GM18870 (cell line): ENCODE results near the gene PDZRN3.
A peak's percentile ranks its signal among the peaks of the same experiment; 100 is the strongest.
"Not testable (repeated sequence)": the region's sequence is repeated elsewhere in the genome, so short reads cannot be mapped to it uniquely, and the experiment has no call there.

ENCODE experiments used
- ATAC-seq: cut with Tn5 transposase; IDR thresholded peaks from one replicate; pipeline ENCODE4 v1.9.1; 2021; ENCODE audit warnings: moderate library complexity; ENCODE audit not compliant: unreplicated experiment

PDZRN3 gene

GRCh38 chr3:73467211-73467610 is 157.5 kb downstream of the PDZRN3 start:
- ATAC-seq, result no peak

DNA sequence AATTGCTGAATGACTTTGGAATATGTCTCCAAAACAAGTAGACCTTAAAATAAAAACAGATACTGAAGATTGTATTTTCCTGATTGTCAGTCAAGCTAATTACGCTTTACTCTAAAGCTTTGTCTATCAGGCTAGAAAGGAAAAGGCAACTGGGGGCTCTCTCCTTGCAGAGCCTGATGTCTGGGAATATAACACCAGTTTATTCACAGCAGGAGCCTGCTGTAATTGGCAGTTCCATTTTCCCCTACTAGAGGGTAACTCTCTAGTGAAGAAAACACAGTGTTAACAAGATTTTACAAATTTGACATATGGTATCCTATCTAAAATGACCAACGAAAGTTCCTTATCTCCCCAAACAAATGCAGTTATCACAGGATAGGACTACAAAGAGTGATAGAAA is 158.8 kb downstream of the PDZRN3 start:
- no peak for ATAC-seq

GRCh38 chr3:73464126-73464525 is 160.6 kb downstream of the PDZRN3 start:
- ATAC-seq, result not testable (repeated sequence)

DNA sequence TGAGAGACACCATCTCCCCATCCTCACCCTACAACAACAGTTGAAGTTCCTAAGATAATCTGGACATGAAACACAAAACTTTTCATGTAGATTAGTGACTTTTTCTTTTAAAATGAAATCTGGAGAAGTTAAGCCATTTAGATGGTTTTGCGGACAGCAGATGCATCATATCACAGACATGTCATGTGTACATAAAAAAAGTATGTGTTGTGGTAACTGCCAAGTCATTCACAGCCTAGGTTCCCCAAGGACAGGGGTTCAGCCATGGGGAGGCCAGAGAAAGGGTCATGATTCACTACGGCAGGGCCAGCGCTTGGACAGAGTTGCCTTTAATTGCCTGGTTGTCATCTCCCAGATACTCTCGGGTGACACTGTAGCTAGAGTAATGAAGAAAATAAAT is 163.2 kb downstream of the PDZRN3 start:
- no peak for ATAC-seq

GRCh38 chr3:73459711-73460110 is 165.0 kb downstream of the PDZRN3 start:
- ATAC-seq, result no peak

- no peak for ATAC-seq
Observed at GRCh38 chr3:73453666-73454065, 171.1 kb downstream of the PDZRN3 start.

- ATAC-seq, result no peak
Observed at GRCh38 chr3:73452729-73453128, 172.0 kb downstream of the PDZRN3 start.

DNA sequence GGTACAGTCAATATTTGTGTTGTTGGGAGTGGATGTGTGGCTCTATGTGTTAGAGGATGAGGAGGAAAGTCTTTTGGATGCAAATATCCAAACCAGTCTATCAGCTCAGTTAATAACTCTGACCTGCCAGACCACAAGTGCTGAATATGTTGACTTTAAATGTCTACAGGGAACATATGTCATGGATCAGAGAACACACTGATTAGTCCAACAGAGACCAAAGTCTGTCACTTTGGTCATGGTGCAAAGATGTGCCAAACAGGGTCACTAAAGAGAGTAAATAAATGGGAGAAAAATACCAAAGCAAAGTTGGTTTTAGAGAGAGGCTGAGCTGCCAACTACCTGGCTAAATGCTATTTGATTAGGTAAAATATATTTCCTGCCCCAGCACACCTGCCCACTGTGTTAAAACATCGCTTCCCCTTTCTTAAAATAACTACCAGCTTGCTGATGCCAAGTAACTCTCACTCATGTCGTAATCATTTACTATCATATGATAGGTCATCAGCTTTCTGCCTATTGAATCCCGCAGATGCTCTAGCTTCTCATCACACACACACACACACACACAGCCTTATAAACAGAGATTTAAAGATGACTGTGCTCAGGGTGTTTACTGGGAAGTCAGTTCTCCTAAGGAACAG is 173.3 kb downstream of the PDZRN3 start:
- ATAC-seq, result peak; percentile 32

GRCh38 chr3:73449774-73450173 is 175.0 kb downstream of the PDZRN3 start:
- peak; percentile 45 for ATAC-seq

DNA sequence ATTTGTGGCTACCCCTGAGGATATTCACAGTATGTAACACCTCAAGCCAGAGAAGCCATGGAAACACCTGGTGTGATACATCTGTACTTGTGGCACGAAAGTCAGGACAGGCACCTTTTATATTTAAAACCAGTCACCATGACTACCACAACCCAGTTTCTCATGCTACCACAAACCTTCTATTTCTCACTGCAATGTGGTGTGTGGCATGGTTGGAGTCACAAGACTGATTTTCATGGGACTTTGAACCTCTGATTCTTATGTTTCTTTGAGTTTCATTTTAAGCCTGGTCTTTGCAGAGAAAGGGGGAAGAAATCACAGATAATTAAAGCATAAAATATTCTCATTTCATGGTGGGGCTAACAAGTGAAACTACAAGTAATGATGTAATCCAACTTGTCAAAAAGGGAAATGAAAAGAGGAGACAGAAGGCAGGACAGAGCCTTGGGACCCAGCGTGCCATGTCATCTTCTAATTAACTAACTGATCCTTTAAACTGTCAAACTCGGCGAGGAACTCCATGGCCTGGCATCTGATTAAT is 175.9 kb downstream of the PDZRN3 start:
- ATAC-seq, result peak; percentile 93

- no peak for ATAC-seq
Observed at GRCh38 chr3:73448041-73448440, 176.7 kb downstream of the PDZRN3 start.

DNA sequence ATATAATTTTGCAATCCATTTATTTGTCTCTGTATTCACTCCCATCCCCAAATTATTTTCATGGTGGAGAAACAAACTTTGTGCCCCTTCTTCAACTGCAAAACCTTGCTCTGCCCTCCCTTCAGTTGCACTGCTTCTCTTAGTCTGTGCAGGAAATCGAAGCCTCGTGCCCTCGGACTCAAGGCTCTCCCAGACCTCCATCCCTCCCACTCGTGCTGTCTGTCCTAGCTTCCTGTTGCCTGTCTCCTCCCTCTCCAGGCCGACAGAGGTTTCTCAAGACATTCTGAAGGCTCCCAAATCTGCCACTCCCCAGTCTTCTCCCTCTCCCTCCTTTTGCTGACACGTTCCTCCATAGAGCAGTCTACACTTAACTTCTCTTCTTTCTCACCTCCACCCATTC is 177.6 kb downstream of the PDZRN3 start:
- ATAC-seq, result no peak

- no peak for ATAC-seq
Observed at GRCh38 chr3:73446467-73447110, 178.2 kb downstream of the PDZRN3 start.

DNA sequence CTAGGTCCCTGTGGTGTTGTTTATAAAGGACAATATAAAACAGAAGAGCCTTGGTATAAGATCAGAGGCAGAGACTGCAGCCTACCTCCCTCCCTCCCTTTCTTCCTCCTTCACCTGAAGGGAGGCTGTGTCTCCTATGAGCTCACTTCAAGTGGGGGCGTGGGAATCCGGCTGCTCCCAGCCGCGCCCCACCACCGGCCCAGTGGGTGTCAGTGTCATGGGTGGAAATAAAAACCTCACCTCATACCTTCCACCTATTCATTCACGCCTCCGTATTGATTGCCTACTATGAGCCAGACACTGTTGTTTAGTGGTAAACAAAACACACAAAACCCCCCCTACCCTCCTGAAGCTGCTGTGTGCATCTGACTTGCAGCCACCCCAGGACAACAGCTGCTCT is 181.9 kb downstream of the PDZRN3 start:
- no peak for ATAC-seq

GRCh38 chr3:73442152-73442551 is 182.6 kb downstream of the PDZRN3 start:
- ATAC-seq, result no peak

GRCh38 chr3:73437828-73438227 is 186.9 kb downstream of the PDZRN3 start:
- ATAC-seq, result no peak

DNA sequence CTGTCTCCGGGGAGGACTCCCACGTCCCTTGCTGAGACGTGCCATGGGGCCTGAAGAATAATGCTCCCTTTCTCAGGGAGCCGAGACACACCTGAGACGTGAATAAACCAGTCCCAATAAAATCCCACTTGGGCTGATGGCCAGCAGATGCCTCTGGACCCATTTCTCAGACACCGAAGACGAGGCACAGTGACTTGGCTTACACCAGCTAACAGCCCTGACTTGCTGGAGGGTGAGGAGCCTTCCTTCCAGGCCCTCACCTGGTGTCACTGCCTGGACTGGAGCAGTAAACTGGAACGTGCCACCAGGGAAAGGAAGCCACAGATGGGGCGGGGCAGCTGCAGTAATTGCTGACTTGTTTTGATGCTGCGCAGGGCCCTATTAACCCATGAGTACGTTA is 189.7 kb downstream of the PDZRN3 start:
- no peak for ATAC-seq

DNA sequence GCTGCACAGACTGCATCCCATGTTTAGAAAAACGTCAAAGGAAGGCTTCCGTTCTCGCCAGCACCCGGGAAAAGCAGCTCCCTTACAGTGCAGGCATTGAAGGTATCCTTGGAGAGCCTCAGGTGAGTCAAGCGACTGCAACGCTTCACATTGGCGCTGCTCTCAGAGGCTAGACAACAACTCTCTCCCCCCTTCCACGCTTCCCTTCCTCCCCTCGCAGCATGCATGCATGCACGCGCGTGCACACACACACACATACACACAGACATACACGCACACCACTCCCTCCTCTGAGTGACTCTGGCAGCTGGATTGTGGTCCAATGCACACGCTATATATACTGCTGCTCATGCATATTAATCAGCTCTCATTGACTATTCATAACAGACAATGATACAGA is 191.1 kb downstream of the PDZRN3 start:
- no peak for ATAC-seq

- no peak for ATAC-seq
Observed at GRCh38 chr3:73433079-73433478, 191.7 kb downstream of the PDZRN3 start.

- no peak for ATAC-seq
Observed at GRCh38 chr3:73432706-73433032, 192.1 kb downstream of the PDZRN3 start.

DNA sequence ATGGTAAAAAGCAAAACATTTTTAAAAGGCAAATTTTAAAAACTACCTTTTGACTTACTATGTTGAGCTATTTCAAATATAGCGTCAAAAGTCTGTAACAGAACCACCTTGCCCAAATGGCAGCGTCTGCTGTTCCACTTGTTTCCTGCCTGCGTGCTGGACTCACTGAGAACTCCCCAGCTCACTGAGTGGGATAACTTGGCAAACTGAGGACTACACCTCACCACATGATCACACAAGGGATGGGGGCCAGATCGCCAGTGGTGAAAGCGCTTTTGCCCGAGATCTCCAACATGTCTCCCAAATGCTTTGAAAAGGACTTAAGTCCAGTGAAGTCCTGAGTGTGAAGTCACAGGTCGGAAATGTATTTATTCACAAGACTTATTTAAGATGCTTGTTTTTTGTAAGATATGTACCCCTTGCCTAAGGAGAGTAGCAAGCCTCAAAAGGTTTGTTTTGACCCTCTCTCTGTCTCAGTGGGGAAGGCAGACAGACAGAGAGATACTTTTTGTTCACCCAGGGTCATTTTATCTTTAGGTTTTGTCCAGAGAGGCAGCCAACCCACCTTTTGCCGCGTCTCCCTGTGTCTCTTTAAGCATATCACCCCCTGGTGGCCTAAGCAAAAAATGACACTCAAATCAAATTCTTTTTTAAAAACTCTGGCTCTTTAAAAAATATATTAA is 192.6 kb downstream of the PDZRN3 start:
- no peak for ATAC-seq
